HepG2 (cell line): ENCODE measurements around the gene EMC8. TPM values are rescaled to one million over a fixed set of nuclear protein-coding genes. Genes with fewer than 3 reads are reported as not detected.
A peak's percentile ranks its signal among the peaks of the same experiment; 100 is the strongest.

ENCODE experiments used
- ATAC-seq: fragments of 200-7000 bp; cut with Tn5 transposase; 3 replicates; pipeline ENCODE4 v1.9.1; 2020; ENCODE audit warnings: mild to moderate bottlenecking, moderate library complexity
- BruUV-seq: library from RNA; stranded (reverse); fragments of 400-500 nt; replicated peaks from 2 replicates; lab custom pipeline; 2021; lab: Mats Ljungman, UMichigan
- CTCF ChIA-PET: fragments of 300-600 bp; formaldehyde crosslinking; extraction: SDS; loops from one replicate; lab custom pipeline; 2021; ENCODE audit warnings: low total read pairs, inconsistent platforms, low intra/inter-chr PET ratio; lab: Yijun Ruan, JAX
- POLR2A ChIA-PET: fragments of 350-600 bp; sonication (Branson Sonifier 250); formaldehyde crosslinking; loops from one replicate; lab custom pipeline; 2020; ENCODE audit warnings: antibody characterized with exemption, inconsistent platforms; lab: Yijun Ruan, JAX
- DNase-seq: peaks from one replicate; pipeline ENCODE4 v3.0.0-alpha.2; 2015; ENCODE audit warnings: low spot score
- FAIRE-seq: peaks from 3 replicates; lab custom pipeline; 2011; peaks lifted over from hg19 to GRCh38; lab: Jason Lieb, UNC
- H2AFZ ChIP-seq: one replicate; pipeline ENCODE4 v1.6.1; 2011; ENCODE audit warnings: low read length, inconsistent platforms
- H3K27ac ChIP-seq: fragments of 300-600 bp; 3 replicates; pipeline ENCODE4 v1.8.0; 2011; ENCODE audit warnings: mixed run types, mild to moderate bottlenecking, mixed read lengths, low read length, inconsistent platforms; ENCODE audit not compliant: insufficient read depth; ENCODE audit errors: extremely low read length
- H3K27me3 ChIP-seq, 2 experiments: fragments of 200-600 bp in 1 of 2; 2 replicates in 1 of 2; 3 replicates in 1 of 2; pipeline versions ENCODE4 v1.6.0 to v1.8.0; 2011; ENCODE audit warnings: low read length in 2 of 2, mild to moderate bottlenecking in 2 of 2, moderate library complexity in 2 of 2, inconsistent platforms in 1 of 2; ENCODE audit not compliant: insufficient read depth in 2 of 2, control insufficient read depth in 1 of 2
- H3K36me3 ChIP-seq, 2 experiments: fragments of 200-600 bp in 1 of 2; replicated peaks in 1 of 2; 2 replicates in 1 of 2; 3 replicates in 1 of 2; pipeline versions ENCODE4 v1.5.1 to v1.8.0; 2011; ENCODE audit warnings: low read length in 2 of 2, inconsistent platforms in 1 of 2; ENCODE audit not compliant: insufficient read depth in 2 of 2, control insufficient read depth in 1 of 2
- H3K4me1 ChIP-seq: 2 replicates; pipeline ENCODE4 v1.5.1; 2012; ENCODE audit warnings: low read length, inconsistent platforms; ENCODE audit not compliant: insufficient read depth
- H3K4me2 ChIP-seq: 2 replicates; pipeline ENCODE4 v1.6.0; 2011; ENCODE audit warnings: low read depth, low read length, inconsistent platforms
- H3K4me3 ChIP-seq, 3 experiments: fragments of 200-600 bp in 1 of 3; sonication (generic), shearing (Covaris generic) in 1 of 3; replicated peaks in 1 of 3; 2 replicates each; pipeline ENCODE4 v1.5.1; 2011 to 2016; ENCODE audit warnings: low read length in 3 of 3, inconsistent platforms in 2 of 3, low read depth in 2 of 3, mild to moderate bottlenecking in 2 of 3, control low read depth in 1 of 3, mixed read lengths in 1 of 3; ENCODE audit not compliant: insufficient read depth in 1 of 3
- H3K79me2 ChIP-seq: one replicate; pipeline ENCODE4 v1.6.1; 2011; ENCODE audit warnings: low read length, inconsistent platforms; ENCODE audit not compliant: insufficient read depth
- H3K9ac ChIP-seq: 2 replicates; pipeline ENCODE4 v1.6.0; 2011; ENCODE audit warnings: mild to moderate bottlenecking, low read depth, low read length, inconsistent platforms; ENCODE audit not compliant: insufficient read depth
- H3K9me3 ChIP-seq: 2 replicates; pipeline ENCODE4 v1.5.1; 2012; ENCODE audit warnings: mild to moderate bottlenecking, low read length
- H4K20me1 ChIP-seq: 2 replicates; pipeline ENCODE4 v1.6.0; 2011; ENCODE audit warnings: inconsistent platforms, mild to moderate bottlenecking, low read length, moderate library complexity; ENCODE audit not compliant: insufficient read depth
- CC2D1A ChIP-seq: sonication (generic); formaldehyde crosslinking; IDR thresholded peaks from 2 replicates; pipeline ENCODE4 v1.8.1; 2023; ENCODE audit warnings: mild to moderate bottlenecking, missing genetic modification reagents
- EED ChIP-seq: sonication (generic); formaldehyde crosslinking; IDR thresholded peaks from 2 replicates; pipeline ENCODE4 v1.5.0; 2020; ENCODE audit warnings: mild to moderate bottlenecking, missing genetic modification reagents
- HMGXB4 ChIP-seq, 2 experiments: sonication (generic) in 1 of 2; formaldehyde crosslinking in 1 of 2; IDR thresholded peaks; 2 replicates each; pipeline versions ENCODE4 v1.4.0 to v1.6.1; 2018 to 2020; ENCODE audit warnings: missing genetic modification reagents in 2 of 2, borderline replicate concordance in 1 of 2, low read depth in 1 of 2, mild to moderate bottlenecking in 1 of 2, missing biosample characterization in 1 of 2
- KAT2B ChIP-seq: fragments of 150-350 bp; IDR thresholded peaks from 2 replicates; pipeline ENCODE4 v1.6.1; 2014; ENCODE audit warnings: low read depth, low read length, borderline replicate concordance
- PHF5A ChIP-seq: IDR thresholded peaks from one replicate; pipeline ENCODE4 v1.6.1; 2018; ENCODE audit warnings: low read depth, missing genetic modification reagents; ENCODE audit not compliant: unreplicated experiment
- RARG ChIP-seq: sonication (generic); formaldehyde crosslinking; IDR thresholded peaks from 2 replicates; pipeline ENCODE4 v1.4.0; 2020; ENCODE audit warnings: low read depth, mild to moderate bottlenecking, missing genetic modification reagents
- SRSF9 ChIP-seq: fragments of 200-400 bp; formaldehyde crosslinking; IDR thresholded peaks from 2 replicates; pipeline ENCODE4 v1.6.1; 2018; ENCODE audit warnings: borderline replicate concordance, mild to moderate bottlenecking, low read depth, low read length; ENCODE audit not compliant: insufficient read depth, poor library complexity, severe bottlenecking
- STAT5B ChIP-seq: sonication (generic); formaldehyde crosslinking; IDR thresholded peaks from 2 replicates; pipeline ENCODE4 v1.4.0; 2020; ENCODE audit warnings: missing genetic modification reagents
- TSC22D2 ChIP-seq: sonication (generic); formaldehyde crosslinking; IDR thresholded peaks from 2 replicates; pipeline ENCODE4 v1.5.1; 2020; ENCODE audit warnings: missing genetic modification reagents, mild to moderate bottlenecking, borderline replicate concordance
- U2AF2 ChIP-seq: fragments of 200-400 bp; formaldehyde crosslinking; IDR thresholded peaks from 2 replicates; pipeline ENCODE4 v1.6.1; 2017; ENCODE audit warnings: low read depth, mild to moderate bottlenecking, low read length
- ZNF160 ChIP-seq: sonication (generic); formaldehyde crosslinking; IDR thresholded peaks from 2 replicates; pipeline ENCODE4 v1.8.0; 2022; ENCODE audit warnings: mild to moderate bottlenecking, inconsistent platforms, missing genetic modification reagents
- ZNF503 ChIP-seq: sonication (generic); formaldehyde crosslinking; IDR thresholded peaks from 2 replicates; pipeline ENCODE4 v1.4.0; 2020; ENCODE audit warnings: missing genetic modification reagents
- ZNF660 ChIP-seq: sonication (generic); formaldehyde crosslinking; IDR thresholded peaks from 2 replicates; pipeline ENCODE4 v1.5.1; 2020; ENCODE audit warnings: mild to moderate bottlenecking, low read depth, missing genetic modification reagents, borderline replicate concordance
- ZNF841 ChIP-seq: sonication (generic); formaldehyde crosslinking; IDR thresholded peaks from 2 replicates; pipeline ENCODE4 v1.8.1; 2023; ENCODE audit warnings: missing genetic modification reagents, borderline replicate concordance
- WGBS: methylation state at CpG from one replicate; pipeline ENCODE4 v1.1.6; 2017; ENCODE audit warnings: low lambda C conversion rate; 5-methylcytosine and 5-hydroxymethylcytosine counted together
- in situ Hi-C: cut with HindIII; loops from 2 replicates; pipeline ENCODE4 v1.10.0; 2017; ENCODE audit warnings: low pct_unique_long_range_greater_than_20kb; ENCODE audit not compliant: extremely low pct_ligation_motif_present
- intact Hi-C: fragments of 100-400 bp; cut with micrococcal nuclease; formaldehyde crosslinking; loops from one replicate; pipeline ENCODE4 v1.10.0; 2022; ENCODE audit not compliant: unreplicated experiment
- polyA plus RNA-seq, 8 experiments: library from polyadenylated mRNA; depleted of rRNA in 3 of 8; stranded (reverse) in 7 of 8; unstranded in 1 of 8; fragments of >200 nt; fragmentation: Illumina TruSeq in 4 of 8; extraction: Trizol in 4 of 8; gene quantifications; 2 replicates each; pipeline versions ENCODE4 v1.2.1 to v1.2.3, GENCODE V29; 2011 to 2016; ENCODE audit warnings: low read depth in 4 of 8, missing spikeins in 1 of 8, mixed read lengths in 1 of 8; ENCODE audit not compliant: insufficient read depth in 1 of 8
- total RNA-seq, 5 experiments: library from RNA; depleted of rRNA; stranded (reverse); fragments of >200 nt; fragmentation: Illumina TruSeq; extraction: Trizol; gene quantifications; 2 replicates each; pipeline ENCODE4 v1.2.3, GENCODE V29; 2016; ENCODE audit warnings: low read depth in 1 of 5
- TF ChIP-seq, protein P1 (sequence below): sonication (generic); formaldehyde crosslinking; IDR thresholded peaks from 2 replicates; pipeline ENCODE4 v1.8.0; 2022; ENCODE audit warnings: mild to moderate bottlenecking, missing genetic modification reagents
- TF ChIP-seq, protein P2 (sequence below): IDR thresholded peaks from 2 replicates; pipeline ENCODE4 v1.6.1; 2016; ENCODE audit warnings: low read depth
- TF ChIP-seq, protein P3 (sequence below): sonication (generic); formaldehyde crosslinking; IDR thresholded peaks from 2 replicates; pipeline ENCODE4 v1.9.0; 2022; ENCODE audit warnings: low read depth, missing genetic modification reagents

The EMC8 gene
- total and polyA plus RNA-seq, 2 of the 13 experiments (the other 11 are each of a cell fraction or from before 2014, with no cell fraction given), result 55.0 to 76.0 TPM

DNA sequence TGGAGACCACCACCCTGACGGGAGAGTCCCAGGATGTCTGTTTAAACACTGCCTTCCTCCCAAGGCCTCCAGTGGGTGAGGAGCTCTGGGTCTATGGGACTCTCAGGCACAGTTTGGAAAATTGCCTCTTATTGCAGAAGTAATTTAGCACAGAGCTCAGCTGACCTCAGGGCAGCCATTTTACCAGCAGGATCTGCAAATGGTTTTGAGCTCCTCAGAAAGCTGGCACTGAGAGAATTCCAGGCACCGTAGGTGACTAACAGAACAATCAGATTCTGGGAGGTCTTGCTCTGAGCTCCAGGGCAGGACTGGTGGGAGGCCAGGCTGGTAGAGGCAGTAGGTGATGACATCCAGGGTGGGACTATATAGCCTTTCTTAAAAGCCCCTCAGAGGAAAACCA is 31.1 kb downstream of the EMC8 start (continued):
- TF ChIP-seq HMGXB4 (CRISPR knock-in tag; IDR thresholded peaks at IDR 0.05; ENCODE audit: borderline replicate concordance in 1 of 2, low read depth in 1 of 2), result no peak
- no peak for TF ChIP-seq ZNF503
- no peak for TF ChIP-seq U2AF2
- TF ChIP-seq STAT5B (CRISPR knock-in tag), result no peak
- TF ChIP-seq ZNF660, result no peak
- TF ChIP-seq KAT2B, result no peak
- TF ChIP-seq EED (CRISPR knock-in tag), result no peak
- TF ChIP-seq ZNF841, result no peak
- TF ChIP-seq ZNF160, result no peak
- no peak for TF ChIP-seq SRSF9
- TF ChIP-seq PHF5A, result no peak

GRCh38 chr16:85767531-85767930 is 31.8 kb downstream of the EMC8 start:
- in situ Hi-C loops (no loop called here), intact Hi-C loops (no loop called here)
- no peak overlapping the region for H3K9ac ChIP-seq
- H3K9me3 ChIP-seq, result no peaks in the 10 kb centered on the region
- 0 out of 5 replicates have a peak, but pooled peaks cover 1 to 5% of the 10 kb centered on the region in 2 experiments for H3K27me3 ChIP-seq
- no peak overlapping the region for H3K27ac ChIP-seq
- H3K4me3 ChIP-seq, result no peak overlapping the region
- no peaks in the 10 kb centered on the region for H3K36me3 ChIP-seq
- BruUV-seq, result no TSS peak
- WGBS, result 54% methylated on average over 8 of the region's 8 CpGs
- CTCF ChIA-PET, result no interaction called here
- no peaks in the 10 kb centered on the region for H4K20me1 ChIP-seq
- peak; percentile 14 for ATAC-seq
- DNase-seq, result no peak
- POLR2A ChIA-PET, result no interaction called here
- no peak overlapping the region for H3K4me2 ChIP-seq
- no peaks in the 10 kb centered on the region for H3K79me2 ChIP-seq
- no peaks in the 10 kb centered on the region for H3K4me1 ChIP-seq
- no peak overlapping the region for H2AFZ ChIP-seq
- no peak for FAIRE-seq
- TF ChIP-seq RARG (CRISPR knock-in tag) (no peak), CC2D1A (CRISPR knock-in tag) (no peak), TSC22D2 (CRISPR knock-in tag) (no peak)
- TF ChIP-seq, protein P1, sequence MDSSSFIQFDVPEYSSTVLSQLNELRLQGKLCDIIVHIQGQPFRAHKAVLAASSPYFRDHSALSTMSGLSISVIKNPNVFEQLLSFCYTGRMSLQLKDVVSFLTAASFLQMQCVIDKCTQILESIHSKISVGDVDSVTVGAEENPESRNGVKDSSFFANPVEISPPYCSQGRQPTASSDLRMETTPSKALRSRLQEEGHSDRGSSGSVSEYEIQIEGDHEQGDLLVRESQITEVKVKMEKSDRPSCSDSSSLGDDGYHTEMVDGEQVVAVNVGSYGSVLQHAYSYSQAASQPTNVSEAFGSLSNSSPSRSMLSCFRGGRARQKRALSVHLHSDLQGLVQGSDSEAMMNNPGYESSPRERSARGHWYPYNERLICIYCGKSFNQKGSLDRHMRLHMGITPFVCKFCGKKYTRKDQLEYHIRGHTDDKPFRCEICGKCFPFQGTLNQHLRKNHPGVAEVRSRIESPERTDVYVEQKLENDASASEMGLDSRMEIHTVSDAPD, result no peak
- TF ChIP-seq, protein P2, sequence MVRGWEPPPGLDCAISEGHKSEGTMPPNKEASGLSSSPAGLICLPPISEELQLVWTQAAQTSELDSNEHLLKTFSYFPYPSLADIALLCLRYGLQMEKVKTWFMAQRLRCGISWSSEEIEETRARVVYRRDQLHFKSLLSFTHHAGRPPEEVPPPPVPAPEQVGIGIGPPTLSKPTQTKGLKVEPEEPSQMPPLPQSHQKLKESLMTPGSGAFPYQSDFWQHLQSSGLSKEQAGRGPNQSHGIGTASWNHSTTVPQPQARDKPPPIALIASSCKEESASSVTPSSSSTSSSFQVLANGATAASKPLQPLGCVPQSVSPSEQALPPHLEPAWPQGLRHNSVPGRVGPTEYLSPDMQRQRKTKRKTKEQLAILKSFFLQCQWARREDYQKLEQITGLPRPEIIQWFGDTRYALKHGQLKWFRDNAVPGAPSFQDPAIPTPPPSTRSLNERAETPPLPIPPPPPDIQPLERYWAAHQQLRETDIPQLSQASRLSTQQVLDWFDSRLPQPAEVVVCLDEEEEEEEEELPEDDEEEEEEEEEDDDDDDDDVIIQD (CRISPR knock-in tag), result no peak
- TF ChIP-seq, protein P3, sequence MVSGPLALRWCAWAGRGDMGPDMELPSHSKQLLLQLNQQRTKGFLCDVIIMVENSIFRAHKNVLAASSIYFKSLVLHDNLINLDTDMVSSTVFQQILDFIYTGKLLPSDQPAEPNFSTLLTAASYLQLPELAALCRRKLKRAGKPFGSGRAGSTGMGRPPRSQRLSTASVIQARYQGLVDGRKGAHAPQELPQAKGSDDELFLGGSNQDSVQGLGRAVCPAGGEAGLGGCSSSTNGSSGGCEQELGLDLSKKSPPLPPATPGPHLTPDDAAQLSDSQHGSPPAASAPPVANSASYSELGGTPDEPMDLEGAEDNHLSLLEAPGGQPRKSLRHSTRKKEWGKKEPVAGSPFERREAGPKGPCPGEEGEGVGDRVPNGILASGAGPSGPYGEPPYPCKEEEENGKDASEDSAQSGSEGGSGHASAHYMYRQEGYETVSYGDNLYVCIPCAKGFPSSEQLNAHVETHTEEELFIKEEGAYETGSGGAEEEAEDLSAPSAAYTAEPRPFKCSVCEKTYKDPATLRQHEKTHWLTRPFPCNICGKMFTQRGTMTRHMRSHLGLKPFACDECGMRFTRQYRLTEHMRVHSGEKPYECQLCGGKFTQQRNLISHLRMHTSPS (CRISPR knock-in tag), result no peak
